GM21528 (cell line): ENCODE data around the gene PLEKHG3.

Experiments used
- ATAC-seq: cut with Tn5 transposase; IDR thresholded peaks from one replicate; pipeline ENCODE4 v1.9.1; 2021; ENCODE audit warnings: mild to moderate bottlenecking, moderate library complexity; ENCODE audit not compliant: unreplicated experiment, low FRiP score

PLEKHG3 gene

GRCh38 chr14:64774272-64774671 lies 70.0 kb downstream of the PLEKHG3 start:
- ATAC-seq, result no peak

GRCh38 chr14:64775081-64775777 lies 71.0 kb downstream of the PLEKHG3 start:
- no peak for ATAC-seq

- no peak for ATAC-seq
Measured at GRCh38 chr14:64777461-64777860, 73.2 kb downstream of the PLEKHG3 start.

GRCh38 chr14:64778104-64778754 lies 74.0 kb downstream of the PLEKHG3 start:
- no peak for ATAC-seq

- ATAC-seq, result no peak
Measured at GRCh38 chr14:64779472-64779871, 75.2 kb downstream of the PLEKHG3 start.

- no peak for ATAC-seq
Measured at GRCh38 chr14:64782196-64782595, 78.0 kb downstream of the PLEKHG3 start.

GRCh38 chr14:64784006-64784405 lies 79.8 kb downstream of the PLEKHG3 start:
- ATAC-seq, result no peak

- ATAC-seq, result no peak
Measured at GRCh38 chr14:64786296-64787149, 82.3 kb downstream of the PLEKHG3 start.

GRCh38 chr14:64787619-64788018 lies 83.4 kb downstream of the PLEKHG3 start:
- no peak for ATAC-seq

- no peak for ATAC-seq
Measured at GRCh38 chr14:64788706-64789105, 84.5 kb downstream of the PLEKHG3 start.

GRCh38 chr14:64789696-64790095 lies 85.5 kb downstream of the PLEKHG3 start:
- no peak for ATAC-seq

- ATAC-seq, result no peak
Measured at GRCh38 chr14:64790478-64790877, 86.3 kb downstream of the PLEKHG3 start.

GRCh38 chr14:64792231-64792630 lies 88.0 kb downstream of the PLEKHG3 start:
- no peak for ATAC-seq

- ATAC-seq, result no peak
Measured at GRCh38 chr14:64792871-64793560, 88.8 kb downstream of the PLEKHG3 start.

GRCh38 chr14:64795211-64795610 lies 91.0 kb downstream of the PLEKHG3 start:
- ATAC-seq, result no peak

GRCh38 chr14:64795921-64796320 lies 91.7 kb downstream of the PLEKHG3 start:
- ATAC-seq, result no peak

- no peak for ATAC-seq
Measured at GRCh38 chr14:64796369-64796768, 92.1 kb downstream of the PLEKHG3 start.

GRCh38 chr14:64799555-64799954 lies 95.3 kb downstream of the PLEKHG3 start:
- ATAC-seq, result no peak
